Parathyroid adenoma (tissue), 2 donors: ENCODE measurements around the gene FAM184B.

Experiments
- H2AFZ ChIP-seq: fragments of 300-600 bp; sonication (generic); one replicate; pipeline ENCODE4 v1.7.0; 2017; ENCODE audit warnings: antibody characterized with exemption, mild to moderate bottlenecking
- H3K27ac ChIP-seq: fragments of 300-600 bp; sonication (generic); one replicate; pipeline ENCODE4 v1.7.0; 2017
- H3K27me3 ChIP-seq: fragments of 300-600 bp; sonication (generic); one replicate; pipeline ENCODE4 v1.7.0; 2017; ENCODE audit warnings: low read length; ENCODE audit not compliant: control insufficient read depth, insufficient read depth
- H3K36me3 ChIP-seq: fragments of 300-600 bp; sonication (generic); one replicate; pipeline ENCODE4 v1.7.0; 2017; ENCODE audit warnings: low read length; ENCODE audit not compliant: control insufficient read depth, insufficient read depth
- H3K4me1 ChIP-seq: fragments of 300-600 bp; sonication (generic); one replicate; pipeline ENCODE4 v1.7.0; 2017; ENCODE audit warnings: control low read depth
- H3K4me2 ChIP-seq: fragments of 300-600 bp; sonication (generic); one replicate; pipeline ENCODE4 v1.7.0; 2017; ENCODE audit warnings: low read length
- H3K4me3 ChIP-seq: fragments of 300-600 bp; sonication (generic); one replicate; pipeline ENCODE4 v1.7.0; 2017; ENCODE audit warnings: low read depth, low read length
- H3K79me2 ChIP-seq: fragments of 300-600 bp; sonication (generic); one replicate; pipeline ENCODE4 v1.7.0; 2017; ENCODE audit warnings: control low read depth
- H3K9ac ChIP-seq: fragments of 300-600 bp; sonication (generic); one replicate; pipeline ENCODE4 v1.7.0; 2017; ENCODE audit warnings: mild to moderate bottlenecking
- H3K9me3 ChIP-seq: fragments of 300-600 bp; sonication (generic); one replicate; pipeline ENCODE4 v1.7.0; 2017; ENCODE audit warnings: low read length; ENCODE audit not compliant: control insufficient read depth
- TF ChIP-seq, protein P1 (sequence below): fragments of 300-600 bp; sonication (generic); IDR thresholded peaks from one replicate; pipeline ENCODE4 v1.7.0; 2017; ENCODE audit warnings: antibody characterized with exemption, mild to moderate bottlenecking
- donor health status: primary hyperparathyroidism.

Gene FAM184B

DNA sequence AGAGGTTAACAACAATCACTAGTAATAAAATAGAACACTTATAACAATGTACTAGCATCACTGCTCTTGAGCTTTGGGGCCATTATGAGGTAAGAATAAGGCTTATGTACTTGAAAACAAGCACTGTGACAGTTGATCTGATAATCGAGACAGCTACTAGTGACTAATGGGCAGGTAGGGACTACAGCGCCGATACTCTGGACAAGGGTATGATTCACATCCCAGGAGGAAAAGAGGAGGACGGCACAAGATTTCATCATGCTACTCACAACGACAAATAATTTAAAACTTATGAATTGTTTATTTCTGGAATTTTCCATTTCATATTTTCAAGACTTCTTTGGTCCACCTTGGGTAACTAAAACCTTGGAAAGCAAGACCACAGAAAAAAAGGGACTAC lies 62.3 kb downstream of the FAM184B start:
- Histone ChIP-seq H3K9ac (no peak overlapping the region), H3K4me3 (no peak overlapping the region), H3K27me3 (no peaks in the 10 kb centered on the region), H3K27ac (no peak overlapping the region), H3K79me2 (no peaks in the 10 kb centered on the region), H2AFZ (no peak overlapping the region), H3K9me3 (no peaks in the 10 kb centered on the region), H3K36me3 (no peaks in the 10 kb centered on the region), H3K4me2 (no peak overlapping the region), H3K4me1 (no peaks in the 10 kb centered on the region)
- TF ChIP-seq, protein P1, sequence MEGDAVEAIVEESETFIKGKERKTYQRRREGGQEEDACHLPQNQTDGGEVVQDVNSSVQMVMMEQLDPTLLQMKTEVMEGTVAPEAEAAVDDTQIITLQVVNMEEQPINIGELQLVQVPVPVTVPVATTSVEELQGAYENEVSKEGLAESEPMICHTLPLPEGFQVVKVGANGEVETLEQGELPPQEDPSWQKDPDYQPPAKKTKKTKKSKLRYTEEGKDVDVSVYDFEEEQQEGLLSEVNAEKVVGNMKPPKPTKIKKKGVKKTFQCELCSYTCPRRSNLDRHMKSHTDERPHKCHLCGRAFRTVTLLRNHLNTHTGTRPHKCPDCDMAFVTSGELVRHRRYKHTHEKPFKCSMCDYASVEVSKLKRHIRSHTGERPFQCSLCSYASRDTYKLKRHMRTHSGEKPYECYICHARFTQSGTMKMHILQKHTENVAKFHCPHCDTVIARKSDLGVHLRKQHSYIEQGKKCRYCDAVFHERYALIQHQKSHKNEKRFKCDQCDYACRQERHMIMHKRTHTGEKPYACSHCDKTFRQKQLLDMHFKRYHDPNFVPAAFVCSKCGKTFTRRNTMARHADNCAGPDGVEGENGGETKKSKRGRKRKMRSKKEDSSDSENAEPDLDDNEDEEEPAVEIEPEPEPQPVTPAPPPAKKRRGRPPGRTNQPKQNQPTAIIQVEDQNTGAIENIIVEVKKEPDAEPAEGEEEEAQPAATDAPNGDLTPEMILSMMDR, result no peak

DNA sequence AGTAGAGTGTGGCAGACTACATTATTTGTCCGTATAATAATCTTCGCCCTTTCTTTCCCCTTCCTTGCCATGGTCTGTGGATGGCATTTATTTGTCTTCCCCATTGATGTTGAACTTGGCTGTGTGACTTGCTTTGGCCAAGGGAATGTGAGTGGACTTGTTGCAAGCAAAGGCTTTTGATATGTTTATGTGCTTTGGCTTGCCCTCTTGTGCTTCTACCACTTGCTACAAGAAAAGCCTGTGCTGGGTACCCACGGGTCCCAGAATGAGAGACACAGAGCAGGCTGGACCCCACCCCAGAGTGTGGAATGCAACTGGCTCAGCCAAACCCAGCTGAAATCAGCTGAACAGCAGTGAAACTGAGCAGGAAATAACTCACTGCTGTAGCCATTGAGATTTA lies 63.0 kb downstream of the FAM184B start:
- no peak overlapping the region for H3K4me2 ChIP-seq
- no peaks in the 10 kb centered on the region for H3K27me3 ChIP-seq
- no peaks in the 10 kb centered on the region for H3K79me2 ChIP-seq
- no peaks in the 10 kb centered on the region for H3K36me3 ChIP-seq
- no peaks in the 10 kb centered on the region for H3K9me3 ChIP-seq
- no peaks in the 10 kb centered on the region for H3K4me1 ChIP-seq
- H3K9ac ChIP-seq, result no peak overlapping the region
- no peak overlapping the region for H3K27ac ChIP-seq
- TF ChIP-seq, protein P1, result no peak
- H3K4me3 ChIP-seq, result no peak overlapping the region
- no peak overlapping the region for H2AFZ ChIP-seq

DNA sequence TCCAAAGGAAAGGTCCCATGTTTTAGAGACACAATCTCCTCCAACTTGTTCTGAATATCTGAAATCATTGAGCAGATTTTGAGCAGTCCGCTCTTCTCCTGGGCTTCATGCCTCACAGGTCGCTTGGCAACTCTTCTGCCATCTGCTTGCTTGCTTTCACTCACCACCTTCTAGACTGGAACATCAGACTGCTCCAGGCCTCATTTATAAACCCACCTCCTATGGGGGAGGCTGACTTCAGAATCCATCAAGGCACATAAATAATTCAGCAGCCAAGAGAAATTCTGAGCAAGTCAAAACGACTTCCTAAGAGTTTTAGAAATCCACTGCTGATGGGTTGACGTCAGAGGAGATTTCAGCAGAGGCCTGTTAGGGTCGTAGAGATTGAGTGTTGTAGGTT lies 64.1 kb downstream of the FAM184B start:
- Histone ChIP-seq H2AFZ (no peak overlapping the region), H3K9me3 (no peaks in the 10 kb centered on the region), H3K9ac (no peak overlapping the region), H3K4me3 (no peak overlapping the region), H3K27me3 (no peaks in the 10 kb centered on the region), H3K79me2 (no peaks in the 10 kb centered on the region), H3K4me1 (no peaks in the 10 kb centered on the region), H3K36me3 (no peaks in the 10 kb centered on the region), H3K4me2 (no peak overlapping the region), H3K27ac (no peak overlapping the region)
- TF ChIP-seq, protein P1, result no peak

DNA sequence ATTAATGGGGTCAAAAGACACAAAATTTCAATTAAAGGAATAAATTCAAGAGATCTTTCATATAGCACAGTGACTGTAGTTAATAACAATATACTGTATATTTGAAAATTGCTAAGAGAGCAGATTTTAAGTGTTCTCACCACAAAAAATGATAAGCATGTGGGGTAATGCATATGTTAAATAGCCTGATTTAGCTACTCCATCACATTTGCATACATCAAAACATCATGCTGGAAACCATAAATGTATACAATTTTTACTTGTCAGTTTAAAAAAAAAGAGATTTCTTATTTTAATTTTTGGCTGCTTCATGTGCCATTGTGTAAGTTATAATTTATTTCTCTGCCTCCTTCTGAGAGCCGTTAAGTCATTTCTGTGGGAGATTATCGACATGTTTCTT lies 65.9 kb downstream of the FAM184B start:
- Histone ChIP-seq H3K36me3 (no peaks in the 10 kb centered on the region), H3K9me3 (no peaks in the 10 kb centered on the region), H2AFZ (no peak overlapping the region), H3K4me3 (no peak overlapping the region), H3K27me3 (no peaks in the 10 kb centered on the region), H3K4me2 (no peak overlapping the region), H3K27ac (no peak overlapping the region), H3K79me2 (no peaks in the 10 kb centered on the region), H3K4me1 (no peaks in the 10 kb centered on the region), H3K9ac (no peak overlapping the region)
- TF ChIP-seq, protein P1, result no peak

DNA sequence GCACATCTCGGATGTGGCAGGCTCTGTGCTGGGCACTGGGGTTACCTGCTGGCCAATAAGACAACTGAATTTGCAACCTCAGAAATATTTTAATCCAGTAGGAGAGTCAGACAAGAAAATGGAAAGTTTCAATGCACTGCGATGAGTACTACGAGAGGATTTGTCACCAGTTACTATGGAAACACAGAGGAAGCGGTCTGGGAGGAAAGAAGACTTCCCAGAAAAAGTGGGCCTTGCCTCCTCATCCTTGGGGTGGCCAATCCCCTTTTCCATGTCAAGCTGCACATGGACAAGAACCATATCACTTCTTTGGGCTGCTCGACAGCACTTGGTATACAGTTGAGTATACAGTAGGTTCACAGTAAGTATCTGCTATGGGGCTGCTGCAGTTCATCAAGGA lies 67.6 kb downstream of the FAM184B start:
- H3K36me3 ChIP-seq, result no peaks in the 10 kb centered on the region
- no peaks in the 10 kb centered on the region for H3K27me3 ChIP-seq
- H2AFZ ChIP-seq, result no peak overlapping the region
- no peak overlapping the region for H3K9ac ChIP-seq
- H3K4me1 ChIP-seq, result no peaks in the 10 kb centered on the region
- H3K9me3 ChIP-seq, result no peaks in the 10 kb centered on the region
- no peak overlapping the region for H3K4me2 ChIP-seq
- no peak overlapping the region for H3K27ac ChIP-seq
- H3K4me3 ChIP-seq, result no peak overlapping the region
- H3K79me2 ChIP-seq, result no peaks in the 10 kb centered on the region
- TF ChIP-seq, protein P1, result no peak
